ENCODE measurements around the gene CTDP1.
"Not testable (repeated sequence)": the region's sequence is repeated elsewhere in the genome, so short reads cannot be mapped to it uniquely, and the experiment has no call there.

Gene CTDP1

GRCh38 chr18:79704631-79705030 lies 25.0 kb downstream of the CTDP1 start:
- no peak for DNase-seq

GRCh38 chr18:79705272-79705671 lies 25.7 kb downstream of the CTDP1 start:
- no peak for DNase-seq

GRCh38 chr18:79706006-79706405 lies 26.4 kb downstream of the CTDP1 start:
- no peak for DNase-seq

- no peak for DNase-seq
These were observed 27.1 kb downstream of the CTDP1 start for GRCh38 chr18:79706658-79707057.

GRCh38 chr18:79707239-79707638 lies 27.6 kb downstream of the CTDP1 start:
- no peak for DNase-seq

GRCh38 chr18:79707671-79708070 lies 28.1 kb downstream of the CTDP1 start:
- no peak for DNase-seq

- DNase-seq, result no peak
These were observed 28.8 kb downstream of the CTDP1 start for GRCh38 chr18:79708412-79708811.

GRCh38 chr18:79712206-79712857 lies 32.7 kb downstream of the CTDP1 start:
- DNase-seq, result no peak

GRCh38 chr18:79713341-79713740 lies 33.7 kb downstream of the CTDP1 start:
- no peak for DNase-seq

GRCh38 chr18:79714531-79715240 lies 35.1 kb downstream of the CTDP1 start:
- no peak for DNase-seq

GRCh38 chr18:79715280-79715679 lies 35.7 kb downstream of the CTDP1 start:
- no peak for DNase-seq

GRCh38 chr18:79717059-79717458 lies 37.5 kb downstream of the CTDP1 start:
- no peak for DNase-seq

GRCh38 chr18:79717555-79718074 lies 38.0 kb downstream of the CTDP1 start:
- DNase-seq, result no peak

- DNase-seq, result no peak
These were observed 38.5 kb downstream of the CTDP1 start for GRCh38 chr18:79718126-79718525.

GRCh38 chr18:79718878-79719477 lies 39.4 kb downstream of the CTDP1 start:
- DNase-seq, result no peak

GRCh38 chr18:79719478-79720358 lies 40.1 kb downstream of the CTDP1 start:
- DNase-seq, result not testable (repeated sequence)

GRCh38 chr18:79720359-79720733 lies 40.7 kb downstream of the CTDP1 start:
- no peak for DNase-seq

- no peak for DNase-seq
These were observed 43.4 kb downstream of the CTDP1 start for GRCh38 chr18:79723036-79723435.

- no peak for DNase-seq
These were observed 44.0 kb downstream of the CTDP1 start for GRCh38 chr18:79723628-79724027.

GRCh38 chr18:79724299-79725080 lies 44.9 kb downstream of the CTDP1 start:
- DNase-seq, result no peak

GRCh38 chr18:79725486-79725885 lies 45.9 kb downstream of the CTDP1 start:
- no peak for DNase-seq

GRCh38 chr18:79726721-79727120 lies 47.1 kb downstream of the CTDP1 start:
- no peak for DNase-seq
